ENCODE results near the gene CES2. TPM values are rescaled to one million over a fixed set of nuclear protein-coding genes. Genes with fewer than 3 reads are reported as not detected.

Gene CES2
- total and polyA plus RNA-seq, 10 of the 15 experiments (the other 5 are each of a cell fraction or from before 2014, with no cell fraction given): 1.6 to 33.7 (median 21.0) TPM

DNA sequence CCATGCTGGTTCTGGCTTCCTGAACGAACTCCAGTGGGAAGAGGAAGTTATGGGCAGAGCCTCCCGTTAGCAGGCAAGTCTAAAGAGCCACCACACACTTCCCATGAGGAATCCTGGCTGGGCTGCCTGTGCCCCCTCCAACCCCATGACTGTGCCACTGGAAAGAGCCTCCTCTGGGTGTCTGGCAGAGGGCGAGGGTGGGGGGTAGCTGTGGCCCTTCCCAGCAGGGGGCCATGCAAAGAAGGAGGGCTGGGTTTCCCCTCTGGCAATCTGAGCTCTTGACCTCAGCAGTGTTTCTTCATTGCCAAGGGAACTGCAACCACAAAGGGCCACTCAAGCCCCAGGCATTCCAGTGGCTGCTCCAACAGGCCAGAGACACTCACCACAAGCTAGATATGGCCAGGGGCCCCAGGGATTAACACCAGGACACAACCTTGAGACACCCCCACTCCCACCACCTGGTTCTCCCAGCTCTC, 8.3 kb upstream of the CES2 start (continued):
- TF ChIP-seq, protein P1, sequence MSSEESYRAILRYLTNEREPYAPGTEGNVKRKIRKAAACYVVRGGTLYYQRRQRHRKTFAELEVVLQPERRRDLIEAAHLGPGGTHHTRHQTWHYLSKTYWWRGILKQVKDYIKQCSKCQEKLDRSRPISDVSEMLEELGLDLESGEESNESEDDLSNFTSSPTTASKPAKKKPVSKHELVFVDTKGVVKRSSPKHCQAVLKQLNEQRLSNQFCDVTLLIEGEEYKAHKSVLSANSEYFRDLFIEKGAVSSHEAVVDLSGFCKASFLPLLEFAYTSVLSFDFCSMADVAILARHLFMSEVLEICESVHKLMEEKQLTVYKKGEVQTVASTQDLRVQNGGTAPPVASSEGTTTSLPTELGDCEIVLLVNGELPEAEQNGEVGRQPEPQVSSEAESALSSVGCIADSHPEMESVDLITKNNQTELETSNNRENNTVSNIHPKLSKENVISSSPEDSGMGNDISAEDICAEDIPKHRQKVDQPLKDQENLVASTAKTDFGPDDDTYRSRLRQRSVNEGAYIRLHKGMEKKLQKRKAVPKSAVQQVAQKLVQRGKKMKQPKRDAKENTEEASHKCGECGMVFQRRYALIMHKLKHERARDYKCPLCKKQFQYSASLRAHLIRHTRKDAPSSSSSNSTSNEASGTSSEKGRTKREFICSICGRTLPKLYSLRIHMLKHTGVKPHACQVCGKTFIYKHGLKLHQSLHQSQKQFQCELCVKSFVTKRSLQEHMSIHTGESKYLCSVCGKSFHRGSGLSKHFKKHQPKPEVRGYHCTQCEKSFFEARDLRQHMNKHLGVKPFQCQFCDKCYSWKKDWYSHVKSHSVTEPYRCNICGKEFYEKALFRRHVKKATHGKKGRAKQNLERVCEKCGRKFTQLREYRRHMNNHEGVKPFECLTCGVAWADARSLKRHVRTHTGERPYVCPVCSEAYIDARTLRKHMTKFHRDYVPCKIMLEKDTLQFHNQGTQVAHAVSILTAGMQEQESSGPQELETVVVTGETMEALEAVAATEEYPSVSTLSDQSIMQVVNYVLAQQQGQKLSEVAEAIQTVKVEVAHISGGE (CRISPR knock-in tag; IDR thresholded peaks at IDR 0.05): no peak
- TF ChIP-seq SREBF2 (IDR thresholded peaks at IDR 0.05; ENCODE audit: low read length): no peak
- TF ChIP-seq, protein P2, sequence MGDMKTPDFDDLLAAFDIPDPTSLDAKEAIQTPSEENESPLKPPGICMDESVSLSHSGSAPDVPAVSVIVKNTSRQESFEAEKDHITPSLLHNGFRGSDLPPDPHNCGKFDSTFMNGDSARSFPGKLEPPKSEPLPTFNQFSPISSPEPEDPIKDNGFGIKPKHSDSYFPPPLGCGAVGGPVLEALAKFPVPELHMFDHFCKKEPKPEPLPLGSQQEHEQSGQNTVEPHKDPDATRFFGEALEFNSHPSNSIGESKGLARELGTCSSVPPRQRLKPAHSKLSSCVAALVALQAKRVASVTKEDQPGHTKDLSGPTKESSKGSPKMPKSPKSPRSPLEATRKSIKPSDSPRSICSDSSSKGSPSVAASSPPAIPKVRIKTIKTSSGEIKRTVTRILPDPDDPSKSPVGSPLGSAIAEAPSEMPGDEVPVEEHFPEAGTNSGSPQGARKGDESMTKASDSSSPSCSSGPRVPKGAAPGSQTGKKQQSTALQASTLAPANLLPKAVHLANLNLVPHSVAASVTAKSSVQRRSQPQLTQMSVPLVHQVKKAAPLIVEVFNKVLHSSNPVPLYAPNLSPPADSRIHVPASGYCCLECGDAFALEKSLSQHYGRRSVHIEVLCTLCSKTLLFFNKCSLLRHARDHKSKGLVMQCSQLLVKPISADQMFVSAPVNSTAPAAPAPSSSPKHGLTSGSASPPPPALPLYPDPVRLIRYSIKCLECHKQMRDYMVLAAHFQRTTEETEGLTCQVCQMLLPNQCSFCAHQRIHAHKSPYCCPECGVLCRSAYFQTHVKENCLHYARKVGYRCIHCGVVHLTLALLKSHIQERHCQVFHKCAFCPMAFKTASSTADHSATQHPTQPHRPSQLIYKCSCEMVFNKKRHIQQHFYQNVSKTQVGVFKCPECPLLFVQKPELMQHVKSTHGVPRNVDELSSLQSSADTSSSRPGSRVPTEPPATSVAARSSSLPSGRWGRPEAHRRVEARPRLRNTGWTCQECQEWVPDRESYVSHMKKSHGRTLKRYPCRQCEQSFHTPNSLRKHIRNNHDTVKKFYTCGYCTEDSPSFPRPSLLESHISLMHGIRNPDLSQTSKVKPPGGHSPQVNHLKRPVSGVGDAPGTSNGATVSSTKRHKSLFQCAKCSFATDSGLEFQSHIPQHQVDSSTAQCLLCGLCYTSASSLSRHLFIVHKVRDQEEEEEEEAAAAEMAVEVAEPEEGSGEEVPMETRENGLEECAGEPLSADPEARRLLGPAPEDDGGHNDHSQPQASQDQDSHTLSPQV (IDR thresholded peaks at IDR 0.05): no peak
